Measurements from ENCODE around the gene PCNP. TPM values are rescaled to one million over a fixed set of nuclear protein-coding genes. Genes with fewer than 3 reads are reported as not detected.

Gene PCNP
- total and polyA plus RNA-seq, 9 of the 15 experiments (the other 6 are each of a cell fraction or from before 2014, with no cell fraction given), result 54.3 to 170 (median 150) TPM

DNA sequence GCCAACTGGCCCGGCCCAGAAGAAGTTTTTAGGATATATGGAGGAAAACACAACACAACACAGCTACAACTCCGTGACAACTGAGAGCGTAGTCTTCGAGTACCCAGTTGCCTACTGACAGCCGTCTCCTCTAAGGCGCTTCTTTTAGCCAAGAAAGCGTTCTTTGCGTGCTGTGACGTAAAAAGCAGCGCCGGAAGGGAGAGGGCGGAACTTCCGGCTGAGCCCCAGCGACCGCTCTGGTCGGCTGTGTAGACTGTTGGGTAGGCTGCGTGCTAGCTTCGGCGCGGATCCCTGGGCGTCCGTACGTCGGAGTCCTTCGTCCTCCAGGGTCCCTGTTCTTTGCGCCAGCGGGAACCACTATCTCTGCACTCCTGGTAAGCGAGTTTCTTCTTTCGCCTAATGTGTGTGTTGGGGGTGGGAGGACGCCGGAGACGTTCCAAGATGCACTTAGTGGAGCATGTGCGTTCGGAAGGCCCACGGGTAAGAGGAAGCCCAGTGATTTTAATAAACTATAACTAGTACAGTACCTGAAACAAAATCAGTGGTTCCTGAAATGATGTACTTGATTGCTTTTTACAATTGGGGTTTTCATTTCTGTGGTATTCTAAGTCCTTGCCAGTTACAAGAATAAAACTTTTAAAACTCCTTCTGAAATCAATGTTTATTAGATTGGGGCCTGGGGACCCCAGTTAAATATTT, 12.2 kb upstream of the PCNP start, which contains the start of gene TRMT10C (continued):
- TF ChIP-seq, protein P1, sequence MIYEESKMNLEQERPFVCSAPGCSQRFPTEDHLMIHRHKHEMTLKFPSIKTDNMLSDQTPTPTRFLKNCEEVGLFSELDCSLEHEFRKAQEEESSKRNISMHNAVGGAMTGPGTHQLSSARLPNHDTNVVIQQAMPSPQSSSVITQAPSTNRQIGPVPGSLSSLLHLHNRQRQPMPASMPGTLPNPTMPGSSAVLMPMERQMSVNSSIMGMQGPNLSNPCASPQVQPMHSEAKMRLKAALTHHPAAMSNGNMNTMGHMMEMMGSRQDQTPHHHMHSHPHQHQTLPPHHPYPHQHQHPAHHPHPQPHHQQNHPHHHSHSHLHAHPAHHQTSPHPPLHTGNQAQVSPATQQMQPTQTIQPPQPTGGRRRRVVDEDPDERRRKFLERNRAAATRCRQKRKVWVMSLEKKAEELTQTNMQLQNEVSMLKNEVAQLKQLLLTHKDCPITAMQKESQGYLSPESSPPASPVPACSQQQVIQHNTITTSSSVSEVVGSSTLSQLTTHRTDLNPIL (CRISPR knock-in tag; IDR thresholded peaks at IDR 0.05), result no peak
- TF ChIP-seq ZNF253 (CRISPR knock-in tag; conservative IDR thresholded peaks at IDR 0.05), result no peak
- TF ChIP-seq TBP (optimal IDR thresholded peaks at IDR 0.05; ENCODE audit: low read depth, low read length), result peak; percentile 94
- TF ChIP-seq NCOA2 (IDR thresholded peaks at IDR 0.05; ENCODE audit: partially characterized antibody in 2 of 2), result no peak
- TF ChIP-seq ZNF212 (CRISPR knock-in tag; IDR thresholded peaks at IDR 0.05), result no peak
- TF ChIP-seq SRSF9 (IDR thresholded peaks at IDR 0.05; ENCODE audit: borderline replicate concordance, low read depth, low read length), result no peak
- TF ChIP-seq EHMT2 (IDR thresholded peaks at IDR 0.05), result peak; percentile 83
- TF ChIP-seq PTBP1 (IDR thresholded peaks at IDR 0.05; ENCODE audit: low read depth, low read length), result no peak
- no peak for TF ChIP-seq THRAP3 (IDR thresholded peaks at IDR 0.05; ENCODE audit: borderline replicate concordance)
- TF ChIP-seq ZNF707 (CRISPR knock-in tag; conservative IDR thresholded peaks at IDR 0.05), result no peak
- TF ChIP-seq, protein P2, sequence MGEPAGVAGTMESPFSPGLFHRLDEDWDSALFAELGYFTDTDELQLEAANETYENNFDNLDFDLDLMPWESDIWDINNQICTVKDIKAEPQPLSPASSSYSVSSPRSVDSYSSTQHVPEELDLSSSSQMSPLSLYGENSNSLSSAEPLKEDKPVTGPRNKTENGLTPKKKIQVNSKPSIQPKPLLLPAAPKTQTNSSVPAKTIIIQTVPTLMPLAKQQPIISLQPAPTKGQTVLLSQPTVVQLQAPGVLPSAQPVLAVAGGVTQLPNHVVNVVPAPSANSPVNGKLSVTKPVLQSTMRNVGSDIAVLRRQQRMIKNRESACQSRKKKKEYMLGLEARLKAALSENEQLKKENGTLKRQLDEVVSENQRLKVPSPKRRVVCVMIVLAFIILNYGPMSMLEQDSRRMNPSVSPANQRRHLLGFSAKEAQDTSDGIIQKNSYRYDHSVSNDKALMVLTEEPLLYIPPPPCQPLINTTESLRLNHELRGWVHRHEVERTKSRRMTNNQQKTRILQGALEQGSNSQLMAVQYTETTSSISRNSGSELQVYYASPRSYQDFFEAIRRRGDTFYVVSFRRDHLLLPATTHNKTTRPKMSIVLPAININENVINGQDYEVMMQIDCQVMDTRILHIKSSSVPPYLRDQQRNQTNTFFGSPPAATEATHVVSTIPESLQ (CRISPR knock-in tag; IDR thresholded peaks at IDR 0.05), result no peak
- TF ChIP-seq, protein P3, sequence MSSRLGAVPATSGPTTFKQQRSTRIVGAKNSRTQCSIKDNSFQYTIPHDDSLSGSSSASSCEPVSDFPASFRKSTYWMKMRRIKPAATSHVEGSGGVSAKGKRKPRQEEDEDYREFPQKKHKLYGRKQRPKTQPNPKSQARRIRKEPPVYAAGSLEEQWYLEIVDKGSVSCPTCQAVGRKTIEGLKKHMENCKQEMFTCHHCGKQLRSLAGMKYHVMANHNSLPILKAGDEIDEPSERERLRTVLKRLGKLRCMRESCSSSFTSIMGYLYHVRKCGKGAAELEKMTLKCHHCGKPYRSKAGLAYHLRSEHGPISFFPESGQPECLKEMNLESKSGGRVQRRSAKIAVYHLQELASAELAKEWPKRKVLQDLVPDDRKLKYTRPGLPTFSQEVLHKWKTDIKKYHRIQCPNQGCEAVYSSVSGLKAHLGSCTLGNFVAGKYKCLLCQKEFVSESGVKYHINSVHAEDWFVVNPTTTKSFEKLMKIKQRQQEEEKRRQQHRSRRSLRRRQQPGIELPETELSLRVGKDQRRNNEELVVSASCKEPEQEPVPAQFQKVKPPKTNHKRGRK (tag; IDR thresholded peaks at IDR 0.05), result no peak
- TF ChIP-seq RBM39 (optimal IDR thresholded peaks at IDR 0.05; ENCODE audit: low read depth, low read length), result no peak
- peak; percentile 26; the same call in 1 of the 2 replicates for TF ChIP-seq SP1 (CRISPR knock-in tag; IDR thresholded peaks at IDR 0.05)
- no peak for TF ChIP-seq ZNF785 (CRISPR knock-in tag; IDR thresholded peaks at IDR 0.05)
- peak; percentile 20 for TF ChIP-seq NFIC (IDR thresholded peaks at IDR 0.05)
- TF ChIP-seq, protein P4, sequence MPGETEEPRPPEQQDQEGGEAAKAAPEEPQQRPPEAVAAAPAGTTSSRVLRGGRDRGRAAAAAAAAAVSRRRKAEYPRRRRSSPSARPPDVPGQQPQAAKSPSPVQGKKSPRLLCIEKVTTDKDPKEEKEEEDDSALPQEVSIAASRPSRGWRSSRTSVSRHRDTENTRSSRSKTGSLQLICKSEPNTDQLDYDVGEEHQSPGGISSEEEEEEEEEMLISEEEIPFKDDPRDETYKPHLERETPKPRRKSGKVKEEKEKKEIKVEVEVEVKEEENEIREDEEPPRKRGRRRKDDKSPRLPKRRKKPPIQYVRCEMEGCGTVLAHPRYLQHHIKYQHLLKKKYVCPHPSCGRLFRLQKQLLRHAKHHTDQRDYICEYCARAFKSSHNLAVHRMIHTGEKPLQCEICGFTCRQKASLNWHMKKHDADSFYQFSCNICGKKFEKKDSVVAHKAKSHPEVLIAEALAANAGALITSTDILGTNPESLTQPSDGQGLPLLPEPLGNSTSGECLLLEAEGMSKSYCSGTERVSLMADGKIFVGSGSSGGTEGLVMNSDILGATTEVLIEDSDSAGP (CRISPR knock-in tag; IDR thresholded peaks at IDR 0.05), result no peak
- TF ChIP-seq, protein P5, sequence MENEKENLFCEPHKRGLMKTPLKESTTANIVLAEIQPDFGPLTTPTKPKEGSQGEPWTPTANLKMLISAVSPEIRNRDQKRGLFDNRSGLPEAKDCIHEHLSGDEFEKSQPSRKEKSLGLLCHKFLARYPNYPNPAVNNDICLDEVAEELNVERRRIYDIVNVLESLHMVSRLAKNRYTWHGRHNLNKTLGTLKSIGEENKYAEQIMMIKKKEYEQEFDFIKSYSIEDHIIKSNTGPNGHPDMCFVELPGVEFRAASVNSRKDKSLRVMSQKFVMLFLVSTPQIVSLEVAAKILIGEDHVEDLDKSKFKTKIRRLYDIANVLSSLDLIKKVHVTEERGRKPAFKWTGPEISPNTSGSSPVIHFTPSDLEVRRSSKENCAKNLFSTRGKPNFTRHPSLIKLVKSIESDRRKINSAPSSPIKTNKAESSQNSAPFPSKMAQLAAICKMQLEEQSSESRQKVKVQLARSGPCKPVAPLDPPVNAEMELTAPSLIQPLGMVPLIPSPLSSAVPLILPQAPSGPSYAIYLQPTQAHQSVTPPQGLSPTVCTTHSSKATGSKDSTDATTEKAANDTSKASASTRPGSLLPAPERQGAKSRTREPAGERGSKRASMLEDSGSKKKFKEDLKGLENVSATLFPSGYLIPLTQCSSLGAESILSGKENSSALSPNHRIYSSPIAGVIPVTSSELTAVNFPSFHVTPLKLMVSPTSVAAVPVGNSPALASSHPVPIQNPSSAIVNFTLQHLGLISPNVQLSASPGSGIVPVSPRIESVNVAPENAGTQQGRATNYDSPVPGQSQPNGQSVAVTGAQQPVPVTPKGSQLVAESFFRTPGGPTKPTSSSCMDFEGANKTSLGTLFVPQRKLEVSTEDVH (IDR thresholded peaks at IDR 0.05; ENCODE audit: low read depth, partially characterized antibody), result peak; percentile 83
- TF ChIP-seq FOSL1 (tag; conservative IDR thresholded peaks at IDR 0.05), result no peak
- no peak for TF ChIP-seq MAFF (IDR thresholded peaks at IDR 0.05; ENCODE audit: low read length)

Data from K562 (cell line).